ENCODE data around the gene IFNW1. TPM values are rescaled to one million over a fixed set of nuclear protein-coding genes. Genes with fewer than 3 reads are reported as not detected.
A peak's percentile ranks its signal among the peaks of the same experiment; 100 is the strongest.

IFNW1 gene
- total RNA-seq, 1 experiment from 2014 or later = not detected

DNA sequence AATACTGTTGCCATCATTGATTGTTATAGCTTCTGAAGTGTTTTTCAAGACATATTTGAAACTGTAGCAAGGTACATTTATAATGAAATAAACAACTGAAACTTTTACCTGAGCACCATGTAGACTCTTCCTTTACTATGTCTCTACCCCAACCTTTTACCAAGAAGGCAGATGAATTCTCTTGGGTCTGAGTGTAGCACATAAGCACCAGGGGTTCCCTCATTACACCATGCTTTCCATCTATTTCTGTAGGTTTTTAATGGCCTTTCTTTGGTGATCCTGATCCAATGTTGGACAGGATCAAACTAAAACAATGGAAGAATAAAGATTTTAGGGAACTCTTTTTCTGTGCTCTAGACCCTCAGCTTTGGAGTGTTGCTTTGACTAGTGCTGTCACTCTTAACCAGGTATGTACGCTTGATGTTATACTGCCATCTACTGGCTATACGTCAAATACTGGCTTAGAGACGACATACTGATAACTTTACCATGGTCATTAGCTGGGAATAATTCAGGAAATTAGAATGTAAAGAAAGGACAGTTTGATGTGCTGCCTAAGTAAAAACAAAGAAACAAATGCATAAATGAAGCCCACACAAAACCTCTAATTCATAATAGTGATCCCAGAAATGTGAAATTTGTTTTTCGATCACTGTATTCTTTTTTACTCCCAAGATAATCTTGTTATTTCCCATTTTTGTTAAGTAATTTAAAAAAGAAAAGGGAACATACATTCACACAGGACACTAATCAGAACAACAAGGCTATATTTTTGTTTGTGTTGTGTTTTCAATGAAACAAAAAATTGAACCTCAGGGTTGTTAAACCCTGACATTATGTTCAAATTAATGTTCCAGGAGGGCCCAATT is 30.7 kb downstream of the IFNW1 start:
- DNase-seq (ENCODE audit: low read depth) = peak; percentile 64

DNA sequence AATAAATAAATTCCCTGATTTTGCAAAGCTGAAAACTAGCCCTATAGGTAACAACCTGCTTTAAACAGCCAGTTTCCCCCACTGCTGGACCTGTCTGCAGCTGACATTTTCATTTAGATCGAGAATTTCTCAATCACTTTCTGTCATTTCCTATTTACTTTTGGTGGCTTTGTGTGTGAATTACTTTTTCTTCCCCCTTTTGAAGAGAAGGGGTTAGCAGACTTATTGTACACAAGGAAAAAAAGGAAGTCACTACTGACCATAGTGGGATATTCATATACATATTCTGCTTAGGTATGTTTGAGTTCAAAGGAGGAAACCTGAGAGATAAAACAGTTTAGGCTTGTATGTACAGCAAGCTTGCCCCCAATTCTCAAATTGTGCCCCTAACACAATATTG is 36.8 kb downstream of the IFNW1 start:
- no peak for DNase-seq (ENCODE audit: low read depth)

DNA sequence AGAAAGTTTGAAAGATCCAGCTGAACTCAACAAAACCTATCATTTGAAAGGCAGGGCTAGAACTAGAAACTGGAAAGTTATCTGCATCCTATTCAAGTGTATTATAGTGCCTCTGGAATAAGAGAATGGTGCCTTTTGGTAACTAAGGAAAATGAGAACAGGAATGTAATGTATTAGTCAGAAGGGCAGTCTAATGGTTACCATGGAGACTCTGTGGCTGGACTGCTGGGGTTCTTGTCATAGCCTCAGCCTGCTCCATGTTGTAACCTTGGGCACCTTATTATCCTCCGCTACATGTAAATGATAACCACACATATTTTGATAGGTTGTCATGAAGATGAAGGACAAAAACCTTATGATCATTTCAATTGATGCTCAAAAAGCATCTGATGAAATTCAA is 39.3 kb downstream of the IFNW1 start:
- no peak for DNase-seq (ENCODE audit: low read depth)

DNA sequence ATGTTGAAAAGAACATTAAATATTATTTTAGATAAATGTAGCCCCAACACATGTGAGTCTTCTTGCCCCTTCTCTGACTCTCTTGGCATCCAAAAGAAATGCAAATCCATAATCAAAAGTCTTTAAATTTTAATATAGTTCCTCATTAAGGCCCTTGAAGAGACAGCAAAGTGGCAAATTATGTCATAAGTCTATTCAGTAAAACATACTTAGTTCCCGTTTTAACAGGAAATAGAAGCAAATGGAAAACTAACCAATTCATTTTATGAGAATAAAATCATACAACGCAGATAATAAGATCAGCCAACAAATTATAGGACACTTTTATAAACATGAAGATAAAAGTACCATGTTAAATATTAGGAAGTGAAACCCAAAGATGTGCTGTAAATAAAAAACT is 43.8 kb downstream of the IFNW1 start:
- DNase-seq (ENCODE audit: low read depth) = no peak

DNA sequence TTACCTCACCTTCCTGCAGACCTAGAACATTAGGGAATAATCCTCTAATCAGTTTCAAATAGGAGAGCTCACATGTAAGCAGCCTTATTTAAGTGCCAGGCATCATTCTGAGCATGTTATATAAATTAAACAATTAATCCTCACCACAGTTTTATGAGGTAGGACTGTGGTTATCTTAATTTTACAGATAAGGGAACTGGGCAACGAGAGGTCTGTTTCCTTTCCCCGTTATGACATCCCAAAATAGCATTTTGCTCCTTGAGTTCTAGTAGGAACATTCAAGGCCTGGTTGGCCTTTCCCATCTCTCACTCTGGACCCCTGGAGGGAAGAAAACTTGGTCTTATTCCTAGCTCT is 44.8 kb downstream of the IFNW1 start:
- no peak for DNase-seq (ENCODE audit: low read depth)

DNA sequence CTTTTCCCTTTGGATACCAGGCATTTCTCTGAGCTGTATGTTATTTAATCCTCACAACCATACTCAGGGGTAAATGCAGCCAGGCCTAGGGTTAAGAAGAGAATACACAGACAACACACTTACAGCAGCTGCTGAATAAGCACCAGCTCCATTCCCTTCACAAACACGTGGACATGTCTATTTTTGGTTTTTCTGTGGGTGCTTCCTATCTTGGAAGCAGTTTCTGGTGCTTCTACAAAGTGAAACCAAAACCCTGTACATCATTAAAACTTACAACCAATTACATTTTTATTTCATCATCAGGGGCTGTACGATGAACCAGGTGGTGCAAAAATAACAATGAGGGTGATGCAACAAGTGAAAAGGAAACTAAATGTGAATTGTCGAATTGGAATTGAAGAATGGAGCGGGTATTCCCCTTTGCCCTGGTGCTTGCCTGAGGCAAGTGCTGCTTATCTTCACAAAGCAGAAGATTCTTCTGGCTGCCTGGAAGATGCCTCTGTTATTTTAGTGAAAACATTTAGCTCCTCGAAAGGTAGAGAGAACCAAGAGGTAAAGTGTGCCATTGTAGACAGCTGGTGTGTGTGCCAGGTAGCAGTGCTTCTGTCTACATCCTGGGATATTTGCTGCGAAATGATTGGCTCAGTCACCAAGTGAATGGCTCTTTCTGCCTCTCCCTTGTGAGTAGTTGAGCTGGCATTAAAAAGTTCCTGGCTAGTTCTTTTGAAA is 45.3 kb downstream of the IFNW1 start:
- DNase-seq (ENCODE audit: low read depth) = peak; percentile 71

DNA sequence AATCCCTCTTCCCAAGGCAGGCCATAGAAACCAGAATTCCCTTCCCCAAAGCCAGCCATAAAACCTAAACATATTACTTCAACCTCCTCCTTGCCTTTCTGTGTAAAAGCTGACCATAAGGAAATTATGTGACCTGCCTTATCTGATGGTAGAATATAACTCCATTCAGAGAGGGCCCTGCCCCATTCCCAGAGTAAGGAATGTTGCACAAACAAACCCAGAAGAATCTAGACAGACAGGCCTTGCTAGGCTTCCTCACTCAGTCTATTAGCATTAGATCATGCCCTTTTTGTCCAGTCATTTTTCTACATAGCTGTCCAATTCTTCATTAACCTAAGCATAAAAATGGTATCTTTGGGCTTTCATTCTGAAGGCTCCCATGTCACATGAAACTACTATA is 46.1 kb downstream of the IFNW1 start:
- no peak for DNase-seq (ENCODE audit: low read depth)

Other genes starting within 250 kb of the IFNW1 start
- under 0.01 and 0.24 TPM in 2 replicates for gene HACD4, start 110.2 kb downstream of the IFNW1 start, total RNA-seq (2014; rRNA removed; shearing (Covaris generic))
- not detected in 2 replicates for gene IFNB1, start 63.9 kb downstream of the IFNW1 start, total RNA-seq (2014; rRNA removed; shearing (Covaris generic))
- gene IFNA21, start 24.8 kb upstream of the IFNW1 start, total RNA-seq (2014; rRNA removed; shearing (Covaris generic)) = not detected in 2 replicates
- gene IFNA4, start 45.8 kb upstream of the IFNW1 start, total RNA-seq (2014; rRNA removed; shearing (Covaris generic)) = not detected in 2 replicates
- gene IFNA7, start 60.4 kb upstream of the IFNW1 start, total RNA-seq (2014; rRNA removed; shearing (Covaris generic)) = not detected in 2 replicates
- not detected in 2 replicates for gene IFNA10, start 65.3 kb upstream of the IFNW1 start, total RNA-seq (2014; rRNA removed; shearing (Covaris generic))
- gene IFNA16, start 75.5 kb upstream of the IFNW1 start, total RNA-seq (2014; rRNA removed; shearing (Covaris generic)) = not detected in 2 replicates
- gene IFNA17, start 86.4 kb upstream of the IFNW1 start, total RNA-seq (2014; rRNA removed; shearing (Covaris generic)) = not detected in 2 replicates
- gene IFNA14, start 98.2 kb upstream of the IFNW1 start, total RNA-seq (2014; rRNA removed; shearing (Covaris generic)) = not detected in 2 replicates
- gene IFNA5, start 163.5 kb upstream of the IFNW1 start, total RNA-seq (2014; rRNA removed; shearing (Covaris generic)) = not detected in 2 replicates
- 19.6 and 22.3 TPM in 2 replicates for gene KLHL9, start 193.6 kb upstream of the IFNW1 start, total RNA-seq (2014; rRNA removed; shearing (Covaris generic))
- gene IFNA6, start 209.1 kb upstream of the IFNW1 start, total RNA-seq (2014; rRNA removed; shearing (Covaris generic)) = not detected in 2 replicates
- not detected in 2 replicates for gene IFNA13, start 226.2 kb upstream of the IFNW1 start, total RNA-seq (2014; rRNA removed; shearing (Covaris generic))
- gene IFNA2, start 243.6 kb upstream of the IFNW1 start, total RNA-seq (2014; rRNA removed; shearing (Covaris generic)) = not detected in 2 replicates

All from RPMI7951 (cell line).